ENCODE results near the gene RUFY1.
"Not testable (repeated sequence)": the region's sequence is repeated elsewhere in the genome, so short reads cannot be mapped to it uniquely, and the experiment has no call there.

- not testable (repeated sequence) for TF ChIP-seq POLR2AphosphoS5 (IDR thresholded peaks at IDR 0.05; ENCODE audit: low read depth); CTCF (IDR thresholded peaks at IDR 0.05; ENCODE audit: insufficient read depth, low read length)
These were observed 7.1 kb upstream of the RUFY1 start for GRCh38 chr5:179543275-179543674.

Data from HL-60 (cell line).